Caco-2 (cell line): ENCODE measurements around the gene NEDD9. TPM values are rescaled to one million over a fixed set of nuclear protein-coding genes. Genes with fewer than 3 reads are reported as not detected.

ENCODE experiments used
- BruUV-seq: library from RNA; stranded (reverse); fragments of 400-500 nt; replicated peaks from 2 replicates; lab custom pipeline; 2021; lab: Mats Ljungman, UMichigan
- CTCF ChIA-PET: fragments of 300-600 bp; sonication (Branson Sonifier 250); formaldehyde crosslinking; loops from one replicate; lab custom pipeline; 2022; ENCODE audit warnings: antibody characterized with exemption; lab: Charles Lee
- POLR2A ChIA-PET: fragments of 300-600 bp; sonication (Branson Sonifier 250); formaldehyde crosslinking; loops from one replicate; lab custom pipeline; 2022; ENCODE audit warnings: antibody characterized with exemption; lab: Charles Lee
- DNase-seq, 2 experiments: peaks; one replicate each; pipeline versions ENCODE4 v3.0.0 to v3.0.0-alpha.2; 2020 to 2022
- H3K27me3 ChIP-seq: replicated peaks from 2 replicates; pipeline ENCODE4 v1.6.0; 2011; ENCODE audit warnings: low read length; ENCODE audit not compliant: control insufficient read depth, insufficient read depth
- H3K36me3 ChIP-seq: 2 replicates; pipeline ENCODE4 v1.5.1; 2011; ENCODE audit warnings: low read length; ENCODE audit not compliant: control insufficient read depth, insufficient read depth
- H3K4me1 ChIP-seq: fragments of 250-450 bp; sonication (Bioruptor Pico); 2 replicates; pipeline ENCODE4 v1.5.1; 2020; ENCODE audit warnings: mild to moderate bottlenecking
- H3K4me3 ChIP-seq: 2 replicates; pipeline ENCODE4 v1.5.1; 2011; ENCODE audit warnings: low read depth, mild to moderate bottlenecking, control low read depth, low read length
- H3K9me3 ChIP-seq: fragments of 250-450 bp; sonication (Bioruptor Pico); 2 replicates; pipeline ENCODE4 v1.5.1; 2020; ENCODE audit warnings: mild to moderate bottlenecking, moderate library complexity
- H3K27ac Mint-ChIP-seq: one replicate; pipeline ENCODE4 v1.8.0; 2022; ENCODE audit warnings: mixed read lengths; ENCODE audit not compliant: unreplicated experiment
- H3K27me3 Mint-ChIP-seq: one replicate; pipeline ENCODE4 v1.8.0; 2022; ENCODE audit warnings: mixed read lengths; ENCODE audit not compliant: insufficient read depth, unreplicated experiment
- H3K36me3 Mint-ChIP-seq: one replicate; pipeline ENCODE4 v1.8.0; 2022; ENCODE audit warnings: mild to moderate bottlenecking, mixed read lengths; ENCODE audit not compliant: insufficient read depth, unreplicated experiment
- H3K4me1 Mint-ChIP-seq: one replicate; pipeline ENCODE4 v1.8.0; 2022; ENCODE audit warnings: low read depth, mixed read lengths; ENCODE audit not compliant: unreplicated experiment
- H3K4me3 Mint-ChIP-seq: one replicate; pipeline ENCODE4 v1.8.0; 2022; ENCODE audit warnings: mild to moderate bottlenecking, moderate library complexity, mixed read lengths; ENCODE audit not compliant: unreplicated experiment
- H3K9me3 Mint-ChIP-seq: one replicate; pipeline ENCODE4 v1.8.0; 2022; ENCODE audit warnings: mixed read lengths; ENCODE audit not compliant: unreplicated experiment
- intact Hi-C: fragments of 100-400 bp; cut with micrococcal nuclease; formaldehyde crosslinking; loops from one replicate; pipeline ENCODE4 v1.10.0; 2022; ENCODE audit not compliant: unreplicated experiment
- total RNA-seq: library from RNA; stranded (reverse); gene quantifications from 2 replicates; pipeline ENCODE4 v1.2.3, GENCODE V29; 2022
- TF ChIP-seq, protein P1 (sequence below), 2 experiments: fragments of 200-600 bp in 1 of 2; IDR thresholded peaks; 1 replicate in 1 of 2; 2 replicates in 1 of 2; pipeline versions ENCODE4 v1.5.1 to v1.8.0; 2011 to 2022; ENCODE audit warnings: antibody characterized with exemption in 1 of 2, control low read depth in 1 of 2, inconsistent platforms in 1 of 2, low read depth in 1 of 2, low read length in 1 of 2, mild to moderate bottlenecking in 1 of 2, moderate library complexity in 1 of 2; ENCODE audit not compliant: insufficient read depth in 1 of 2, severe bottlenecking in 1 of 2, unreplicated experiment in 1 of 2

NEDD9 gene
- total RNA-seq, 1 experiment from 2014 or later = 36.2 TPM

- CTCF ChIA-PET = no interaction called here
- no peaks in the 10 kb centered on the region for H3K9me3 Mint-ChIP-seq
- no peaks in the 10 kb centered on the region for H3K9me3 ChIP-seq
- H3K36me3 ChIP-seq = no peaks in the 10 kb centered on the region; the same call in 1 of the 2 replicates
- TF ChIP-seq, protein P1, sequence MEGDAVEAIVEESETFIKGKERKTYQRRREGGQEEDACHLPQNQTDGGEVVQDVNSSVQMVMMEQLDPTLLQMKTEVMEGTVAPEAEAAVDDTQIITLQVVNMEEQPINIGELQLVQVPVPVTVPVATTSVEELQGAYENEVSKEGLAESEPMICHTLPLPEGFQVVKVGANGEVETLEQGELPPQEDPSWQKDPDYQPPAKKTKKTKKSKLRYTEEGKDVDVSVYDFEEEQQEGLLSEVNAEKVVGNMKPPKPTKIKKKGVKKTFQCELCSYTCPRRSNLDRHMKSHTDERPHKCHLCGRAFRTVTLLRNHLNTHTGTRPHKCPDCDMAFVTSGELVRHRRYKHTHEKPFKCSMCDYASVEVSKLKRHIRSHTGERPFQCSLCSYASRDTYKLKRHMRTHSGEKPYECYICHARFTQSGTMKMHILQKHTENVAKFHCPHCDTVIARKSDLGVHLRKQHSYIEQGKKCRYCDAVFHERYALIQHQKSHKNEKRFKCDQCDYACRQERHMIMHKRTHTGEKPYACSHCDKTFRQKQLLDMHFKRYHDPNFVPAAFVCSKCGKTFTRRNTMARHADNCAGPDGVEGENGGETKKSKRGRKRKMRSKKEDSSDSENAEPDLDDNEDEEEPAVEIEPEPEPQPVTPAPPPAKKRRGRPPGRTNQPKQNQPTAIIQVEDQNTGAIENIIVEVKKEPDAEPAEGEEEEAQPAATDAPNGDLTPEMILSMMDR (IDR thresholded peaks at IDR 0.05; ENCODE audit: insufficient read depth in 1 of 2, low read depth in 1 of 2, low read length in 1 of 2, severe bottlenecking in 1 of 2, unreplicated experiment in 1 of 2) = no peak
- no peak overlapping the region for H3K4me3 Mint-ChIP-seq
- H3K27me3 Mint-ChIP-seq = no peaks in the 10 kb centered on the region
- no peak overlapping the region for H3K27ac Mint-ChIP-seq
- no peaks in the 10 kb centered on the region for H3K27me3 ChIP-seq
- no peak for DNase-seq
- POLR2A ChIA-PET = no interaction called here
- peaks cover 22% of the 10 kb centered on the region for H3K4me1 Mint-ChIP-seq
- no TSS peak for BruUV-seq
- H3K36me3 Mint-ChIP-seq = peaks cover 88% of the 10 kb centered on the region
- H3K4me1 ChIP-seq = peaks cover 23% of the 10 kb centered on the region
- intact Hi-C loops = no loop called here
- no peak overlapping the region for H3K4me3 ChIP-seq
Observed at GRCh38 chr6:11209906-11210305, 22.6 kb downstream of the NEDD9 start.

DNA sequence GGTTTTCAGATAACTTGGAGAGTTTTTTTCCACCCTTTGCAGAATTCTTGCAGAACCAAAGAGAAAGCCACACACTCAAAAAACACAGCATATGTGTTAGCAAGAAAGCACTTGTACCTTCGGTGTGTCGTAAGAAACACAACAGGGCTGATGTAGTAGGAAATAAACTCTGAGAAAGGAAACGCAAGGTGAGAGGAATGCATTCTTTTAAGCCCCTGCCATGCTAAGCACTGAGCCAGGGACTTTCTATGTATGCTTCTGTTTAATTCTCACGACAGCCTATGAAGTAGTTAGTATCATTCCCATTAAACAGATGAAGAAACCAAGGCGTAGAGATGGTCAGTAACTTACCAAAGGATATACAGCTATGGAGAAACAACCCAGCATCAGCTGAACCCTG lies 23.1 kb downstream of the NEDD9 start:
- H3K4me1 Mint-ChIP-seq = peaks cover 22% of the 10 kb centered on the region
- peaks cover 84% of the 10 kb centered on the region for H3K36me3 Mint-ChIP-seq
- intact Hi-C loops = no loop called here
- no peak for DNase-seq
- TF ChIP-seq, protein P1 (IDR thresholded peaks at IDR 0.05; ENCODE audit: insufficient read depth in 1 of 2, low read depth in 1 of 2, low read length in 1 of 2, severe bottlenecking in 1 of 2, unreplicated experiment in 1 of 2) = no peak
- BruUV-seq = no TSS peak
- no peak overlapping the region for H3K4me3 Mint-ChIP-seq
- no peaks in the 10 kb centered on the region for H3K27me3 Mint-ChIP-seq
- no peaks in the 10 kb centered on the region for H3K9me3 ChIP-seq
- no peaks in the 10 kb centered on the region; the same call in 1 of the 2 replicates for H3K36me3 ChIP-seq
- no peaks in the 10 kb centered on the region for H3K27me3 ChIP-seq
- H3K27ac Mint-ChIP-seq = no peak overlapping the region
- H3K4me3 ChIP-seq = no peak overlapping the region
- H3K4me1 ChIP-seq = peaks cover 23% of the 10 kb centered on the region
- CTCF ChIA-PET = no interaction called here
- H3K9me3 Mint-ChIP-seq = no peaks in the 10 kb centered on the region
- POLR2A ChIA-PET = no interaction called here

DNA sequence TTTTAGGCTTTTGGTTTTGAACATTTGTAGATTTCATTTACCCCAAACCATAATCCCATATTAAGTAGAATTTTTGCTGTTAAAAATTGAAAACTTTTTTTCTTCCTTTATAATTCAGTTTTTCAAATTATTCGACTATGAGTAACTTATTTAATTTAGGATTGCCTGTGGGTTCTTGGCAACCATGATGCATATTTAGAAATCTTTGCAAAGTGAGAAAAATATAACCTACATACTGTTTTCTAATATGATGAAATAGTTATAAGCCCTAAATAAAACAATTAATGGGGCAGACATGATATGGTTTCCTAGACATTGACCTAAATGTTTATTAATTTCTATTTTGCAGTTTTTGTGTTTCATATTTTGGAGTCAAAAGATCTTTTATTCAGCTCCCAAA lies 23.6 kb downstream of the NEDD9 start:
- Mint-ChIP-seq H3K4me1 (peaks cover 22% of the 10 kb centered on the region), H3K27me3 (no peaks in the 10 kb centered on the region), H3K36me3 (peaks cover 83% of the 10 kb centered on the region), H3K4me3 (no peak overlapping the region), H3K27ac (no peak overlapping the region), H3K9me3 (no peaks in the 10 kb centered on the region)
- H3K4me3 ChIP-seq = no peak overlapping the region
- H3K36me3 ChIP-seq = no peaks in the 10 kb centered on the region; the same call in 1 of the 2 replicates
- POLR2A ChIA-PET = no interaction called here
- no peak for DNase-seq
- no peaks in the 10 kb centered on the region for H3K9me3 ChIP-seq
- H3K4me1 ChIP-seq = peaks cover 23% of the 10 kb centered on the region
- TF ChIP-seq, protein P1 (IDR thresholded peaks at IDR 0.05; ENCODE audit: insufficient read depth in 1 of 2, low read depth in 1 of 2, low read length in 1 of 2, severe bottlenecking in 1 of 2, unreplicated experiment in 1 of 2) = no peak
- no peaks in the 10 kb centered on the region for H3K27me3 ChIP-seq
- no TSS peak for BruUV-seq
- CTCF ChIA-PET = interaction anchor here (0.5 kb wide), 1 partner anchor 82 kb away, joined by 3 read pairs; no protein-coding TSS in a partner anchor
- intact Hi-C loops = no loop called here
